Endothelial cell of umbilical vein (primary cell): ENCODE measurements around the gene EMC8.

Experiments
- CTCF ChIP-seq, 2 donors: IDR thresholded peaks; 1 replicate in 1 of 2; 2 replicates in 1 of 2; pipeline ENCODE4 v1.5.1; 2011; ENCODE audit warnings: low read length in 2 of 2, mild to moderate bottlenecking in 2 of 2, moderate library complexity in 2 of 2, control low read depth in 1 of 2, inconsistent platforms in 1 of 2, low read depth in 1 of 2; ENCODE audit not compliant: insufficient read depth in 1 of 2; ENCODE audit errors: extremely low read depth in 1 of 2
- EZH2 ChIP-seq: IDR thresholded peaks from 2 replicates; pipeline ENCODE4 v1.6.1; 2012; ENCODE audit warnings: borderline replicate concordance, low read depth, mild to moderate bottlenecking, moderate library complexity, low read length, inconsistent platforms; ENCODE audit not compliant: severe bottlenecking
- FOS ChIP-seq: IDR thresholded peaks from 2 replicates; pipeline ENCODE4 v1.6.1; 2011; ENCODE audit warnings: mild to moderate bottlenecking, low read length, moderate library complexity, borderline replicate concordance; ENCODE audit not compliant: insufficient read depth
- JUN ChIP-seq: IDR thresholded peaks from 2 replicates; pipeline ENCODE4 v1.6.1; 2011; ENCODE audit warnings: borderline replicate concordance, low read depth; ENCODE audit not compliant: insufficient read length, insufficient read depth
- MYC ChIP-seq: IDR thresholded peaks from one replicate; pipeline ENCODE4 v1.6.1; 2011; ENCODE audit warnings: mild to moderate bottlenecking, low read depth, low read length
- POLR2A ChIP-seq: IDR thresholded peaks from 2 replicates; pipeline ENCODE4 v1.6.1; 2012; ENCODE audit warnings: low read depth, mild to moderate bottlenecking, control low read depth, low read length
- POLR2AphosphoS5 ChIP-seq: IDR thresholded peaks from 2 replicates; pipeline ENCODE4 v1.6.1; 2012; ENCODE audit warnings: low read depth, mild to moderate bottlenecking, control low read depth, low read length, moderate library complexity; ENCODE audit not compliant: insufficient read depth

- TF ChIP-seq CTCF (IDR thresholded peaks at IDR 0.05; ENCODE audit: extremely low read depth in 1 of 2, insufficient read depth in 1 of 2, low read depth in 1 of 2, low read length in 2 of 2) (peak in 1 of 2 donors; percentile 18), POLR2AphosphoS5 (no peak), POLR2A (no peak), EZH2 (no peak), FOS (no peak), JUN (no peak), MYC (no peak)
Observed at GRCh38 chr16:85798901-85799496, 345 bp downstream of the EMC8 start.
